HEK293T (cell line): ENCODE measurements around the gene MYO18B.

ENCODE experiments used
- BHLHE40 ChIP-seq: fragments of 450-650 bp; IDR thresholded peaks from 2 replicates; pipeline ENCODE4 v1.6.1; 2016; ENCODE audit warnings: mild to moderate bottlenecking, moderate library complexity, borderline replicate concordance
- CTBP1 ChIP-seq: fragments of 450-650 bp; IDR thresholded peaks from 2 replicates; pipeline ENCODE4 v1.6.1; 2016; ENCODE audit warnings: borderline replicate concordance
- ELF4 ChIP-seq: fragments of 450-650 bp; IDR thresholded peaks from 2 replicates; pipeline ENCODE4 v1.6.1; 2017; ENCODE audit warnings: antibody characterized with exemption
- FOXK2 ChIP-seq: fragments of 450-650 bp; IDR thresholded peaks from 2 replicates; pipeline ENCODE4 v1.6.1; 2016; ENCODE audit warnings: mild to moderate bottlenecking
- FOXM1 ChIP-seq: fragments of 450-650 bp; IDR thresholded peaks from 2 replicates; pipeline ENCODE4 v1.6.1; 2017; ENCODE audit warnings: mild to moderate bottlenecking, borderline replicate concordance
- HDGF ChIP-seq: fragments of 450-650 bp; IDR thresholded peaks from 2 replicates; pipeline ENCODE4 v1.6.1; 2017; ENCODE audit warnings: antibody characterized with exemption, borderline replicate concordance
- NFRKB ChIP-seq: fragments of 450-650 bp; IDR thresholded peaks from 2 replicates; pipeline ENCODE4 v1.6.1; 2016; ENCODE audit warnings: mild to moderate bottlenecking, moderate library complexity
- SP1 ChIP-seq: fragments of 450-650 bp; IDR thresholded peaks from 2 replicates; pipeline ENCODE4 v1.6.1; 2017
- SUZ12 ChIP-seq: fragments of 450-650 bp; IDR thresholded peaks from 2 replicates; pipeline ENCODE4 v1.6.1; 2016; ENCODE audit warnings: mild to moderate bottlenecking
- TARDBP ChIP-seq: fragments of 450-650 bp; IDR thresholded peaks from 2 replicates; pipeline ENCODE4 v1.6.1; 2016
- ZNF384 ChIP-seq: fragments of 450-650 bp; IDR thresholded peaks from 2 replicates; pipeline ENCODE4 v1.6.1; 2016
- TF ChIP-seq, protein P1 (sequence below): fragments of 450-650 bp; IDR thresholded peaks from 2 replicates; pipeline ENCODE4 v1.6.1; 2016

DNA sequence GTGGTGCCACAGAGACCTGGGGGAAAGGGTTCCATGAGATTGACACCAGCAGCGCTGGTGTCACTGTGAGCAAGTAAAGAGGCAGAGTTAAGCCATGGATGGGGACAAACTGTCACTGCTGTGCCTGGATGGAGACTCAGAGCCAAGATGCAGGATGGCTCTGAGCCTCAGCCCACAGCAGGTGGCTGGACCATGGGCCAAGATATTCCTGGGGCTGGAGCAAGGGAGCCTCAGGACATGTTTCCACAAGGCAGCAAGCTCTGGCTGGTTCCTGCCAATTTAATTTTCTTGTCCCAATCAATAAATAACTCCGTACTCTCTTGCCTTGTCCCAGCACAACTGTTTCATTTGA lies 23.0 kb downstream of the MYO18B start:
- no peak for TF ChIP-seq NFRKB
- no peak for TF ChIP-seq FOXM1
- no peak for TF ChIP-seq ZNF384
- TF ChIP-seq ELF4 = no peak
- no peak for TF ChIP-seq BHLHE40
- no peak for TF ChIP-seq SP1
- no peak for TF ChIP-seq TARDBP
- TF ChIP-seq SUZ12 = no peak
- TF ChIP-seq, protein P1, sequence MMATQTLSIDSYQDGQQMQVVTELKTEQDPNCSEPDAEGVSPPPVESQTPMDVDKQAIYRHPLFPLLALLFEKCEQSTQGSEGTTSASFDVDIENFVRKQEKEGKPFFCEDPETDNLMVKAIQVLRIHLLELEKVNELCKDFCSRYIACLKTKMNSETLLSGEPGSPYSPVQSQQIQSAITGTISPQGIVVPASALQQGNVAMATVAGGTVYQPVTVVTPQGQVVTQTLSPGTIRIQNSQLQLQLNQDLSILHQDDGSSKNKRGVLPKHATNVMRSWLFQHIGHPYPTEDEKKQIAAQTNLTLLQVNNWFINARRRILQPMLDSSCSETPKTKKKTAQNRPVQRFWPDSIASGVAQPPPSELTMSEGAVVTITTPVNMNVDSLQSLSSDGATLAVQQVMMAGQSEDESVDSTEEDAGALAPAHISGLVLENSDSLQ = no peak
- TF ChIP-seq CTBP1 = no peak
- no peak for TF ChIP-seq HDGF
- TF ChIP-seq FOXK2 = no peak
